Gastrocnemius medialis (tissue), 4 donors: ENCODE results near the gene ENO1.

ENCODE experiments used
- CTCF ChIP-seq, 5 experiments: fragments of 450-650 bp in 3 of 5; fragments of 200-600 bp in 2 of 5; sonication (generic) in 2 of 5; IDR thresholded peaks in 4 of 5; conservative IDR thresholded peaks in 1 of 5; 1 replicate in 4 of 5; 2 replicates in 1 of 5; pipeline ENCODE4 v1.5.1; 2016 to 2019; ENCODE audit warnings: antibody characterized with exemption in 5 of 5, mild to moderate bottlenecking in 3 of 5, moderate library complexity in 3 of 5
- POLR2A ChIP-seq, 2 donors: fragments of 450-650 bp; IDR thresholded peaks; one replicate each; pipeline ENCODE4 v1.6.1; 2017; ENCODE audit warnings: antibody characterized with exemption in 2 of 2, mild to moderate bottlenecking in 2 of 2, moderate library complexity in 2 of 2

GRCh38 chr1:8870616-8871538 is 7.6 kb downstream of the ENO1 start:
- TF ChIP-seq POLR2A (IDR thresholded peaks at IDR 0.05): no peak
- no peak for TF ChIP-seq CTCF (IDR thresholded peaks at IDR 0.05 in 4 of 5, conservative IDR thresholded peaks at IDR 0.05 in 1 of 5)
